Neural cell (in vitro differentiated cells): ENCODE measurements around the gene KRT9.

Experiments used
- CTCF ChIP-seq: fragments of 450-650 bp; IDR thresholded peaks from 2 replicates; pipeline ENCODE4 v1.5.1; 2014; ENCODE audit warnings: antibody characterized with exemption, mild to moderate bottlenecking, moderate library complexity; ENCODE audit not compliant: poor library complexity, severe bottlenecking
- EP300 ChIP-seq: fragments of 450-650 bp; conservative IDR thresholded peaks from 2 replicates; pipeline ENCODE4 v1.6.1; 2014; ENCODE audit warnings: antibody characterized with exemption, mild to moderate bottlenecking, moderate library complexity; ENCODE audit not compliant: poor library complexity, severe bottlenecking
- EZH2 ChIP-seq: fragments of 200-600, 300-800 bp; shearing (Covaris generic), sonication (generic); IDR thresholded peaks from 2 replicates; pipeline ENCODE4 v1.6.1; 2014; ENCODE audit warnings: antibody characterized with exemption, low read length, borderline replicate concordance, mild to moderate bottlenecking; ENCODE audit not compliant: insufficient read depth, poor library complexity, severe bottlenecking
- MXI1 ChIP-seq: fragments of 450-650 bp; conservative IDR thresholded peaks from 2 replicates; pipeline ENCODE4 v1.6.1; 2014; ENCODE audit warnings: antibody characterized with exemption, mild to moderate bottlenecking; ENCODE audit not compliant: poor library complexity, severe bottlenecking
- POLR2AphosphoS5 ChIP-seq: IDR thresholded peaks from 2 replicates; pipeline ENCODE4 v1.6.1; 2012
- RAD21 ChIP-seq: fragments of 450-650 bp; conservative IDR thresholded peaks from 2 replicates; pipeline ENCODE4 v1.6.1; 2014; ENCODE audit warnings: antibody characterized with exemption, mild to moderate bottlenecking, moderate library complexity
- REST ChIP-seq: IDR thresholded peaks from 2 replicates; pipeline ENCODE4 v1.6.1; 2012; ENCODE audit warnings: borderline replicate concordance
- TAF1 ChIP-seq: IDR thresholded peaks from 2 replicates; pipeline ENCODE4 v1.6.1; 2012; ENCODE audit warnings: low read depth

DNA sequence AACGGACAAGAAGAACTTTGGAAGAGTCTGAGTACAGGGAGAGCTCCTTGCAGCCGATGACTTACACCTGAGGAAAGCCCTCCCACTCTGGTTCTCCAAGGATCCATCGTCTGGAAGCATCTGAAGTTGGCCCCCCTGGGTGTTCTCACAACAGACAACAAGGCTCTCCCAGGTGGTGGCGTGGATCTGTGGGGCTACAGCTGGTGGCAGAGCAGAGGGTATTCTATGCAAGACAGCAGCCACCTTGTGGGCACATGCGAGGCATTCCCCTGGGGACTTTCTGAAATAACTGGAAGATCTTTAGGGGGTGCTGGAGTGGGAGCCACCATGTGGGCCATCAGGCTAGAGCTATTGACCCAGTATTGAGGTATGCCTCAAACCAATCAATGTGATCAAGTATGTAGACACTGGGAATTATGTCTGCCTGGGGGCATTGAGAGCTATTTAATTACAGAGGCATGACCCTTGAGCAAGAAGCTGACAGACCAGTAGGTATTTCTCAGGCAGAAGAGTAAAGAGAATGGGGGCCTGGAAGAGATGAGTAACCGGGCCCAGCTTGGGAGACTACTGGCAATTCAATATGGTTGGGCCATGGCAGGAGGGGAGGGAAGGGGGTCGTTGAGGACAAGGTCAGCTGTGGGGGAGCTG, 36.8 kb downstream of the KRT9 start:
- TF ChIP-seq TAF1 (no peak), CTCF (no peak), EP300 (no peak), REST (no peak), EZH2 (no peak), MXI1 (no peak), RAD21 (no peak), POLR2AphosphoS5 (no peak)
